Caco-2 (cell line): ENCODE measurements around the gene KSR2. TPM values are rescaled to one million over a fixed set of nuclear protein-coding genes. Genes with fewer than 3 reads are reported as not detected.
A peak's percentile ranks its signal among the peaks of the same experiment; 100 is the strongest.

Experiments
- BruUV-seq: library from RNA; stranded (reverse); fragments of 400-500 nt; replicated peaks from 2 replicates; lab custom pipeline; 2021; lab: Mats Ljungman, UMichigan
- CTCF ChIA-PET: fragments of 300-600 bp; sonication (Branson Sonifier 250); formaldehyde crosslinking; loops from one replicate; lab custom pipeline; 2022; ENCODE audit warnings: antibody characterized with exemption; lab: Charles Lee
- POLR2A ChIA-PET: fragments of 300-600 bp; sonication (Branson Sonifier 250); formaldehyde crosslinking; loops from one replicate; lab custom pipeline; 2022; ENCODE audit warnings: antibody characterized with exemption; lab: Charles Lee
- DNase-seq, 2 experiments: peaks; one replicate each; pipeline versions ENCODE4 v3.0.0 to v3.0.0-alpha.2; 2020 to 2022
- H3K27me3 ChIP-seq: replicated peaks from 2 replicates; pipeline ENCODE4 v1.6.0; 2011; ENCODE audit warnings: low read length; ENCODE audit not compliant: control insufficient read depth, insufficient read depth
- H3K36me3 ChIP-seq: 2 replicates; pipeline ENCODE4 v1.5.1; 2011; ENCODE audit warnings: low read length; ENCODE audit not compliant: control insufficient read depth, insufficient read depth
- H3K4me1 ChIP-seq: fragments of 250-450 bp; sonication (Bioruptor Pico); 2 replicates; pipeline ENCODE4 v1.5.1; 2020; ENCODE audit warnings: mild to moderate bottlenecking
- H3K4me3 ChIP-seq: 2 replicates; pipeline ENCODE4 v1.5.1; 2011; ENCODE audit warnings: low read depth, mild to moderate bottlenecking, control low read depth, low read length
- H3K9me3 ChIP-seq: fragments of 250-450 bp; sonication (Bioruptor Pico); 2 replicates; pipeline ENCODE4 v1.5.1; 2020; ENCODE audit warnings: mild to moderate bottlenecking, moderate library complexity
- H3K27ac Mint-ChIP-seq: one replicate; pipeline ENCODE4 v1.8.0; 2022; ENCODE audit warnings: mixed read lengths; ENCODE audit not compliant: unreplicated experiment
- H3K27me3 Mint-ChIP-seq: one replicate; pipeline ENCODE4 v1.8.0; 2022; ENCODE audit warnings: mixed read lengths; ENCODE audit not compliant: insufficient read depth, unreplicated experiment
- H3K36me3 Mint-ChIP-seq: one replicate; pipeline ENCODE4 v1.8.0; 2022; ENCODE audit warnings: mild to moderate bottlenecking, mixed read lengths; ENCODE audit not compliant: insufficient read depth, unreplicated experiment
- H3K4me1 Mint-ChIP-seq: one replicate; pipeline ENCODE4 v1.8.0; 2022; ENCODE audit warnings: low read depth, mixed read lengths; ENCODE audit not compliant: unreplicated experiment
- H3K4me3 Mint-ChIP-seq: one replicate; pipeline ENCODE4 v1.8.0; 2022; ENCODE audit warnings: mild to moderate bottlenecking, moderate library complexity, mixed read lengths; ENCODE audit not compliant: unreplicated experiment
- H3K9me3 Mint-ChIP-seq: one replicate; pipeline ENCODE4 v1.8.0; 2022; ENCODE audit warnings: mixed read lengths; ENCODE audit not compliant: unreplicated experiment
- intact Hi-C: fragments of 100-400 bp; cut with micrococcal nuclease; formaldehyde crosslinking; loops from one replicate; pipeline ENCODE4 v1.10.0; 2022; ENCODE audit not compliant: unreplicated experiment
- total RNA-seq: library from RNA; stranded (reverse); gene quantifications from 2 replicates; pipeline ENCODE4 v1.2.3, GENCODE V29; 2022
- TF ChIP-seq, protein P1 (sequence below), 2 experiments: fragments of 200-600 bp in 1 of 2; IDR thresholded peaks; 1 replicate in 1 of 2; 2 replicates in 1 of 2; pipeline versions ENCODE4 v1.5.1 to v1.8.0; 2011 to 2022; ENCODE audit warnings: antibody characterized with exemption in 1 of 2, control low read depth in 1 of 2, inconsistent platforms in 1 of 2, low read depth in 1 of 2, low read length in 1 of 2, mild to moderate bottlenecking in 1 of 2, moderate library complexity in 1 of 2; ENCODE audit not compliant: insufficient read depth in 1 of 2, severe bottlenecking in 1 of 2, unreplicated experiment in 1 of 2

The KSR2 gene
- total RNA-seq, 1 experiment from 2014 or later, result 0.66 TPM

DNA sequence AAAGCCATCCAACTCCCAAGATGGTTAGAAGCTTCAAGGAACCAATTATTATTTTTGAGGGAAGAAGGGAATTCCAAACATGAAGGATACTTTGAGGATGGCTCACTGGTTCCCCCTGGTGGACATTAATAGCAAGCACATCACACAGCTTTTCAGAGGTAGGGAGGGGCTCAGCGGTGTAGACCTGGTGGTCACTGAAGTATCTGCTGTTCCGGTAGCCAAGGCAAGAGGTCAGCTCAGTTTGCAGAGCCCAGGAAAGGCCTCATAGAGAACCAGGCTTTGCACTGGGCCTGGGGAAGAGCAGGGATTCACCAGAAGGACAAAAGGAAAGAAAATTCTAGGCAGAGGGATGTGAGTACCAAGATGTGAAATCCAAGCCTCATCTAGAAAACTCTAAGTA is 118.7 kb downstream of the KSR2 start:
- H3K27ac Mint-ChIP-seq, result no peak overlapping the region
- peak; percentile 46 to 58 for DNase-seq
- TF ChIP-seq, protein P1, sequence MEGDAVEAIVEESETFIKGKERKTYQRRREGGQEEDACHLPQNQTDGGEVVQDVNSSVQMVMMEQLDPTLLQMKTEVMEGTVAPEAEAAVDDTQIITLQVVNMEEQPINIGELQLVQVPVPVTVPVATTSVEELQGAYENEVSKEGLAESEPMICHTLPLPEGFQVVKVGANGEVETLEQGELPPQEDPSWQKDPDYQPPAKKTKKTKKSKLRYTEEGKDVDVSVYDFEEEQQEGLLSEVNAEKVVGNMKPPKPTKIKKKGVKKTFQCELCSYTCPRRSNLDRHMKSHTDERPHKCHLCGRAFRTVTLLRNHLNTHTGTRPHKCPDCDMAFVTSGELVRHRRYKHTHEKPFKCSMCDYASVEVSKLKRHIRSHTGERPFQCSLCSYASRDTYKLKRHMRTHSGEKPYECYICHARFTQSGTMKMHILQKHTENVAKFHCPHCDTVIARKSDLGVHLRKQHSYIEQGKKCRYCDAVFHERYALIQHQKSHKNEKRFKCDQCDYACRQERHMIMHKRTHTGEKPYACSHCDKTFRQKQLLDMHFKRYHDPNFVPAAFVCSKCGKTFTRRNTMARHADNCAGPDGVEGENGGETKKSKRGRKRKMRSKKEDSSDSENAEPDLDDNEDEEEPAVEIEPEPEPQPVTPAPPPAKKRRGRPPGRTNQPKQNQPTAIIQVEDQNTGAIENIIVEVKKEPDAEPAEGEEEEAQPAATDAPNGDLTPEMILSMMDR (IDR thresholded peaks at IDR 0.05; ENCODE audit: insufficient read depth in 1 of 2, low read depth in 1 of 2, low read length in 1 of 2, severe bottlenecking in 1 of 2, unreplicated experiment in 1 of 2), result peak; percentile 75 to 77
- POLR2A ChIA-PET, result no interaction called here
- H3K36me3 Mint-ChIP-seq, result no peaks in the 10 kb centered on the region
- BruUV-seq, result no TSS peak
- CTCF ChIA-PET, result interaction anchor here (0.9 to 1.6 kb wide), 7 partner anchors 13 to 623 kb away, joined by 3 to 7 read pairs (median 3); no protein-coding TSS in a partner anchor
- H3K4me1 Mint-ChIP-seq, result no peaks in the 10 kb centered on the region
- peaks cover 5% of the 10 kb centered on the region for H3K27me3 Mint-ChIP-seq
- no peak overlapping the region for H3K4me3 Mint-ChIP-seq
- Histone ChIP-seq H3K36me3 (no peaks in the 10 kb centered on the region), H3K4me1 (no peaks in the 10 kb centered on the region; the same call in 1 of the 2 replicates), H3K27me3 (no peaks in the 10 kb centered on the region), H3K4me3 (no peak overlapping the region), H3K9me3 (no peaks in the 10 kb centered on the region)
- H3K9me3 Mint-ChIP-seq, result no peaks in the 10 kb centered on the region
- intact Hi-C loops, result loop anchor here (5.0 kb wide), 2 partner anchors 483 to 638 kb away; no protein-coding TSS in a partner anchor

DNA sequence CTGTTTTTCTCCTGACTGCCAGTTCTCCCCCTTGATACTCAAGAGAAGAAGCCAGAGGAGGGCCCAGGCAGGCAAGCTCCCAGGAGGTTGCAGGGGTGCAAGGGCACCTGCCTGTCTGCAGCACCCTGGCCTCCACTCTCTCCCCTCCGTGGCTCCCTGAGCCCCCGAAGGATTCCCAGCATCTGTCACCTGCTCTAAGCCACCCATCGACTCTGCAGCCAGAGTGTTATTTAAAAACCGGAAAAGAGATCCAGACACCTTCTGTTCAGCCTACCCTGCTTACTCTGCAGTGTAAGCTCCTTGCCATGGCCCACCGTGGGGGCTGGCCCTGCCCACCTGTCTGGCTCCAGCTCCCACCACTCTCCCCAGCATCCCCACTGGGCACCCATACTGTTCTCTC is 121.4 kb downstream of the KSR2 start:
- Histone ChIP-seq H3K4me3 (no peak overlapping the region), H3K36me3 (no peaks in the 10 kb centered on the region), H3K4me1 (no peaks in the 10 kb centered on the region), H3K9me3 (no peaks in the 10 kb centered on the region), H3K27me3 (no peaks in the 10 kb centered on the region)
- H3K36me3 Mint-ChIP-seq, result no peaks in the 10 kb centered on the region
- intact Hi-C loops, result no loop called here
- H3K4me1 Mint-ChIP-seq, result no peaks in the 10 kb centered on the region
- TF ChIP-seq, protein P1 (IDR thresholded peaks at IDR 0.05; ENCODE audit: insufficient read depth in 1 of 2, low read depth in 1 of 2, low read length in 1 of 2, severe bottlenecking in 1 of 2, unreplicated experiment in 1 of 2), result no peak
- BruUV-seq, result no TSS peak
- ChIA-PET CTCF (no interaction called here), POLR2A (no interaction called here)
- no peak overlapping the region for H3K4me3 Mint-ChIP-seq
- peaks cover 5% of the 10 kb centered on the region for H3K27me3 Mint-ChIP-seq
- no peak for DNase-seq
- H3K9me3 Mint-ChIP-seq, result peaks cover 9% of the 10 kb centered on the region
- H3K27ac Mint-ChIP-seq, result no peak overlapping the region

DNA sequence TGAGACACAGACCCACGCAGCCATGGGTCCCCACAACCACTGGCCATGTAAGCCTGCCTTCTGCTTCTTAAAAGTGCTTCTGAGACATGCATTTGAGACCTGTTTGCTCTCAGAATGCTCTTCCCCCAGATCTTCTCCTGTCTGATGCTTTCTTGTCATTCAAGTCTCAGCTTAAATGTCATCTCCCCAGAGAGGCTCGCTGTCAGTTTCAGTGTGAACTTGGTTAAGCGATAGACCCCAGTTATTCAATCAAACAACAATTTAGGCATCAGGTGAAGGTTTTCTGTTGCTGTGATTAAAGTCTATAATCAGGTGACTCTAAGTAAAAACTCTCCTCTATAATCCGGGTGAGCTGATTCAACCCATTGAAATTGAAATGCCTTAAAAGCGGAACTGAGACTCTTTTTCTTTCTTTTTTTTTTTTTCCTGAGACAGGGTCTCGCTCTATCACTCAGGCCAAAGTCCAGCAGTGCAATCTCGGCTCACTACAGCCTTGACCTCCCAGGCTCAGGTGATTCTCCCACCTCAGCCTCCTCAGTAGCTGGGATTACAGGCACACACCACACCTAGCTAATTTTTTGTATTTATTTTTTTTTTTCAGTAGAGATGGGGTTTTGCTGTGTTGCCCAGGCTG is 123.4 kb downstream of the KSR2 start:
- intact Hi-C loops, result no loop called here
- Histone ChIP-seq H3K4me3 (no peak overlapping the region), H3K27me3 (no peaks in the 10 kb centered on the region), H3K4me1 (no peaks in the 10 kb centered on the region), H3K36me3 (no peaks in the 10 kb centered on the region), H3K9me3 (no peaks in the 10 kb centered on the region)
- POLR2A ChIA-PET, result no interaction called here
- CTCF ChIA-PET, result interaction anchor here (1.0 kb wide), 1 partner anchor 12 kb away, joined by 3 read pairs; no protein-coding TSS in a partner anchor
- Mint-ChIP-seq H3K4me3 (no peak overlapping the region), H3K36me3 (no peaks in the 10 kb centered on the region), H3K4me1 (no peaks in the 10 kb centered on the region), H3K27ac (no peak overlapping the region), H3K9me3 (peaks cover 9% of the 10 kb centered on the region), H3K27me3 (peaks cover 9% of the 10 kb centered on the region)
- BruUV-seq, result no TSS peak
- TF ChIP-seq, protein P1 (IDR thresholded peaks at IDR 0.05; ENCODE audit: insufficient read depth in 1 of 2, low read depth in 1 of 2, low read length in 1 of 2, severe bottlenecking in 1 of 2, unreplicated experiment in 1 of 2), result no peak
- DNase-seq, result no peak
